MCF 10A (cell line): ENCODE results near the gene KRT80. TPM values are rescaled to one million over a fixed set of nuclear protein-coding genes. Genes with fewer than 3 reads are reported as not detected.

Experiments used
- BruUV-seq: library from RNA; stranded (reverse); fragments of 400-500 nt; replicated peaks from 2 replicates; lab custom pipeline; 2021; lab: Mats Ljungman, UMichigan
- CTCF ChIA-PET: fragments of 300-600 bp; sonication (Branson Sonifier 250); formaldehyde crosslinking; extraction: SDS; loops from one replicate; lab custom pipeline; 2021; ENCODE audit warnings: antibody characterized with exemption, inconsistent platforms; lab: Yijun Ruan, JAX
- POLR2A ChIA-PET: fragments of 300-600, 350-650 bp; sonication (Branson Sonifier 250); formaldehyde crosslinking; extraction: SDS; loops from one replicate; lab custom pipeline; 2020; ENCODE audit warnings: antibody characterized with exemption, inconsistent platforms; lab: Yijun Ruan, JAX
- DNase-seq: peaks from one replicate; pipeline ENCODE4 v3.0.0-alpha.2; 2018; ENCODE audit not compliant: unreplicated experiment
- H3K27ac Mint-ChIP-seq: one replicate; pipeline ENCODE4 v1.8.0; 2022; ENCODE audit warnings: mild to moderate bottlenecking, low read depth, mixed read lengths; ENCODE audit not compliant: unreplicated experiment
- H3K27me3 Mint-ChIP-seq: one replicate; pipeline ENCODE4 v1.8.0; 2022; ENCODE audit warnings: mixed read lengths; ENCODE audit not compliant: insufficient read depth, unreplicated experiment
- H3K36me3 Mint-ChIP-seq: one replicate; pipeline ENCODE4 v1.8.0; 2022; ENCODE audit warnings: mild to moderate bottlenecking, moderate library complexity, mixed read lengths; ENCODE audit not compliant: insufficient read depth, unreplicated experiment
- H3K4me1 Mint-ChIP-seq: one replicate; pipeline ENCODE4 v1.8.0; 2022; ENCODE audit warnings: mixed read lengths; ENCODE audit not compliant: insufficient read depth, unreplicated experiment
- H3K4me3 Mint-ChIP-seq: one replicate; pipeline ENCODE4 v1.8.0; 2022; ENCODE audit warnings: mild to moderate bottlenecking, moderate library complexity, mixed read lengths; ENCODE audit not compliant: unreplicated experiment
- H3K9me3 Mint-ChIP-seq: one replicate; pipeline ENCODE4 v1.8.0; 2022; ENCODE audit warnings: mixed read lengths; ENCODE audit not compliant: unreplicated experiment
- CTCF ChIP-seq: fragments of 200-600 bp; IDR thresholded peaks from one replicate; pipeline ENCODE4 v1.8.0; 2022; ENCODE audit warnings: antibody characterized with exemption, mild to moderate bottlenecking; ENCODE audit not compliant: unreplicated experiment
- intact Hi-C: fragments of 100-400 bp; cut with micrococcal nuclease; formaldehyde crosslinking; loops from 2 replicates; pipeline ENCODE4 v1.14.1; 2022
- total RNA-seq: library from RNA; stranded (reverse); gene quantifications from 2 replicates; pipeline ENCODE4 v1.2.3, GENCODE V29; 2022

KRT80 gene
- total RNA-seq, 1 experiment from 2014 or later: 27.4 TPM

DNA sequence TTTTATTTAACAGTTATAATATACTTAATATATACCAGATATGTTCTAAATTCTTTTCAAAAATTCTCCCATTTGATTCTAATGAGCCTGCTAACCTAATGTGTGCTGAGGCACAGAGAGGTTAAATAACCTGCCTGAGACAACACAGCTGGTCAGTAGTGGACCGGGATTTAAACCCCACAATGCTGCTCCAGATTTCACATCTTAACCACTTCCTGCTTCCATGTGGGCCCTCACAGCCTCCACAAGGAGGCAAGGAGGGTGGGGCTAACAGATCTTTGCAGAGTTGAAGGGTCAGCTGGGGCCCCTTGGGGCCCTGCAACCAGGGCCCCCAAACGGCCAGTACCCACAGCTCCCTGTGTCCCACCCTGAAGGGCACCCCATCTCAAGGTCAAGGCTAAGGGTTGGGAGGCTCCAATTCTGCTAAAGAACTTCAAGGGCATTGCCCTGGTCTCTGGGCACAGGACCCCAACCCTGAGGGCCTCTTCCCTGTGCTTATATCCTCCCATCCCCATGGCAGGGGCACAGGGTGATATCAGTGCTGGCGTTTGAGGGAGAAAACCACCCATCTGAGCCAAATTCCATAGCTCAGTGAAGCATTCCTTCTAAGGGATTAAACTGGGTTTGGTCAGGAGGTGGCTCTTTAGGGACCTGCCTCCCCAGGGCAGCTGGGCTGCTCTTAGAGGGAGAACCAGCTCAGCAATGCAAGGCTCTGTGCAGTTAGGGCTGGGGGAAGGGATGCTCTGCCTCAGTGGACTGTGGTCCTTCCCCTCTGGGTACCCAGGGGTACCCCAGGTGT lies 2.2 kb downstream of the KRT80 start:
- H3K4me3 Mint-ChIP-seq: no peak overlapping the region
- CTCF ChIA-PET: interaction anchor here (0.6 to 1.5 kb wide), 5 partner anchors 13 to 164 kb away, joined by 3 to 4 read pairs (median 3); no protein-coding TSS in a partner anchor
- no peaks in the 10 kb centered on the region for H3K9me3 Mint-ChIP-seq
- BruUV-seq: no TSS peak
- no peak for DNase-seq
- POLR2A ChIA-PET: interaction anchor here (0.7 to 4.1 kb wide), 2 partner anchors 13 to 263 kb away, joined by 3 to 43 read pairs; no protein-coding TSS in a partner anchor
- H3K27ac Mint-ChIP-seq: no peak overlapping the region
- no peaks in the 10 kb centered on the region for H3K27me3 Mint-ChIP-seq
- peaks cover 53% of the 10 kb centered on the region for H3K4me1 Mint-ChIP-seq
- no peak for TF ChIP-seq CTCF
- intact Hi-C loops: no loop called here
- H3K36me3 Mint-ChIP-seq: no peaks in the 10 kb centered on the region

GRCh38 chr12:52188658-52189057 lies 3.2 kb downstream of the KRT80 start:
- no peaks in the 10 kb centered on the region for H3K36me3 Mint-ChIP-seq
- no TSS peak for BruUV-seq
- H3K9me3 Mint-ChIP-seq: no peaks in the 10 kb centered on the region
- TF ChIP-seq CTCF: no peak
- H3K27me3 Mint-ChIP-seq: no peaks in the 10 kb centered on the region
- H3K27ac Mint-ChIP-seq: peak overlapping the region; percentile 19
- POLR2A ChIA-PET: interaction anchor here (4.1 kb wide), 1 partner anchor 12 kb away, joined by 43 read pairs; no protein-coding TSS in a partner anchor
- intact Hi-C loops: no loop called here
- DNase-seq: no peak
- H3K4me1 Mint-ChIP-seq: peaks cover 54% of the 10 kb centered on the region
- CTCF ChIA-PET: interaction anchor here (0.7 kb wide), 1 partner anchor 91 kb away, joined by 3 read pairs; no protein-coding TSS in a partner anchor
- no peak overlapping the region for H3K4me3 Mint-ChIP-seq

- DNase-seq: no peak
- Mint-ChIP-seq H3K36me3 (no peaks in the 10 kb centered on the region), H3K27me3 (no peaks in the 10 kb centered on the region), H3K4me1 (peaks cover 58% of the 10 kb centered on the region), H3K9me3 (no peaks in the 10 kb centered on the region), H3K4me3 (no peak overlapping the region), H3K27ac (peak overlapping the region; percentile 19)
- no TSS peak for BruUV-seq
- CTCF ChIA-PET: interaction anchor here (1.8 kb wide), 1 partner anchor 25 kb away, joined by 5 read pairs; no protein-coding TSS in a partner anchor
- TF ChIP-seq CTCF: no peak
- intact Hi-C loops: no loop called here
- POLR2A ChIA-PET: interaction anchor here (0.7 kb wide), 1 partner anchor 33 kb away, joined by 3 read pairs; no protein-coding TSS in a partner anchor
These were observed 4.2 kb downstream of the KRT80 start for GRCh38 chr12:52187640-52188039.

DNA sequence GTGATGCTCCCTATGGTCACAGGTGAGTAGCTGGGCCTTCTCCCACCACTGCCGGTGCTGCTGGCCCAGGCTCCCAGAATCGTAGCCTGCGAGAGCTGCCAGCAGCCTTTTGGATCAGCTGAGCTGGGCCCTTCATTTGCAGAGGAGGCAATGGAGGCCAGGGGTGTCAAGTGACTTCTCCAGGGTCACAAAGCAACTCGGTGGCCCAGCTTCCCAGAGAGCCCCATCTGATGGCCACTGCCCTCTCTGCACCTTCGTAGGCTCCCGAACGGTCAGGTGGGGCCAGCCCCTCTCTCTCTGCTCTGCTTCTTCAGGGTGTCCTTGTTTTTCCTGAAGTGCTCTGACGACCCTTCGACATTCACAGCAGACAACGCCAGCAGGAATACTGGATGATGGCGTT lies 4.6 kb downstream of the KRT80 start:
- no TSS peak for BruUV-seq
- intact Hi-C loops: no loop called here
- Mint-ChIP-seq H3K27me3 (no peaks in the 10 kb centered on the region), H3K4me1 (peaks cover 54% of the 10 kb centered on the region), H3K27ac (peak overlapping the region; percentile 36), H3K4me3 (no peak overlapping the region), H3K36me3 (no peaks in the 10 kb centered on the region), H3K9me3 (no peaks in the 10 kb centered on the region)
- CTCF ChIA-PET: interaction anchor here (1.3 to 2.8 kb wide), 4 partner anchors 11 to 132 kb away, joined by 5 to 15 read pairs (median 6); no protein-coding TSS in a partner anchor
- no peak for DNase-seq
- TF ChIP-seq CTCF: no peak
- POLR2A ChIA-PET: interaction anchor here (0.7 to 1.6 kb wide), 3 partner anchors 34 to 93 kb away, joined by 3 to 9 read pairs (median 3); no protein-coding TSS in a partner anchor
